SK-N-MC (cell line): ENCODE data around the gene USP50.

Experiments
- EZH2 ChIP-seq: fragments of 200-600 bp; sonication (generic); IDR thresholded peaks from one replicate; pipeline ENCODE4 v1.6.1; 2017; ENCODE audit warnings: antibody characterized with exemption
- FOXP2 ChIP-seq: optimal IDR thresholded peaks from 2 replicates; pipeline ENCODE3; 2011; ENCODE audit warnings: mild to moderate bottlenecking, moderate library complexity; ENCODE audit not compliant: insufficient read depth; ENCODE audit errors: extremely low read length, control extremely low read depth
- POLR2AphosphoS5 ChIP-seq: IDR thresholded peaks from 2 replicates; pipeline ENCODE4 v1.6.1; 2012; ENCODE audit warnings: mild to moderate bottlenecking, low read depth, low read length, borderline replicate concordance

DNA sequence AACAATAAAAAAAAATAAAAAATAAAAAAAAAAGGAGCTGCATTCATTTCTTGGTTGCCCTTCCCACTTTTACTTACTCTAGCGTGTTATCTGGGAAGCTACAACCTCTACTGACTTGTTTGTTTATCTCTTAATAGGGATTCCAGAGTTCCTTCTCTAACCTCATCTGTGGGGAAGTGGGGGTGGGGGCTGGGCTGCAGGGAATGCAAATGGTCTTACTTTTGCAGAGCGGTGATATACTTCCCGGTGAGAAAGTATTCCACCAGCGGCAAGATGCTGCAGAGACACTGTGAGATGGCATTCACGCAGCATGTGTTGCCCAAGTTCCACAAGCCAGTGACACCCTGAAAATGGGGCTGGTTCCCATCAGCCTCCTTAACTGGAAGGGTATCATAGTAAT lies 2.1 kb downstream of the USP50 start:
- TF ChIP-seq POLR2AphosphoS5 (no peak), EZH2 (no peak), FOXP2 (no peak)
